Fibroblast of lung (primary cell): ENCODE measurements around the gene CDA. TPM values are rescaled to one million over a fixed set of nuclear protein-coding genes. Genes with fewer than 3 reads are reported as not detected.
A peak's percentile ranks its signal among the peaks of the same experiment; 100 is the strongest.

Experiments used
- DNase-seq, 2 donors: peaks; one replicate each; pipeline versions ENCODE4 v3.0.0 to v3.0.0-alpha.2; 2010; ENCODE audit warnings: low read depth in 2 of 2
- H2AFZ ChIP-seq: 2 replicates; pipeline ENCODE4 v1.5.1; 2012; ENCODE audit warnings: low read length, control low read depth, inconsistent platforms
- H3K27ac ChIP-seq: 2 replicates; pipeline ENCODE4 v1.5.1; 2011; ENCODE audit warnings: low read length, control low read depth; ENCODE audit not compliant: insufficient read depth
- H3K27me3 ChIP-seq: 2 replicates; pipeline ENCODE4 v1.5.1; 2011; ENCODE audit warnings: mild to moderate bottlenecking, low read length; ENCODE audit not compliant: control insufficient read depth, insufficient read depth
- H3K36me3 ChIP-seq: 2 replicates; pipeline ENCODE4 v1.5.1; 2011; ENCODE audit warnings: low read length; ENCODE audit not compliant: control insufficient read depth, insufficient read depth
- H3K4me1 ChIP-seq: 2 replicates; pipeline ENCODE4 v1.5.1; 2011; ENCODE audit warnings: low read length; ENCODE audit not compliant: control insufficient read depth, insufficient read depth; ENCODE audit errors: extremely low read depth
- H3K4me2 ChIP-seq: 2 replicates; pipeline ENCODE4 v1.5.1; 2011; ENCODE audit warnings: low read length, control low read depth; ENCODE audit not compliant: insufficient read depth; ENCODE audit errors: extremely low read depth
- H3K4me3 ChIP-seq, 4 experiments: fragments of 200-600 bp in 1 of 4; sonication (generic) in 1 of 4; replicated peaks in 1 of 4; 2 replicates each; pipeline ENCODE4 v1.5.1; 2011 to 2016; ENCODE audit warnings: low read length in 4 of 4, low read depth in 3 of 4, mild to moderate bottlenecking in 3 of 4, control low read depth in 2 of 4, inconsistent platforms in 1 of 4, mixed read lengths in 1 of 4; ENCODE audit not compliant: insufficient read depth in 1 of 4; ENCODE audit errors: control extremely low read depth in 1 of 4
- H3K79me2 ChIP-seq: 2 replicates; pipeline ENCODE4 v1.5.1; 2012; ENCODE audit warnings: mild to moderate bottlenecking, low read length, inconsistent platforms; ENCODE audit not compliant: control insufficient read depth, insufficient read depth
- H3K9ac ChIP-seq: 2 replicates; pipeline ENCODE4 v1.5.1; 2011; ENCODE audit warnings: mild to moderate bottlenecking, low read length, control low read depth; ENCODE audit not compliant: insufficient read depth
- H3K9me3 ChIP-seq: 2 replicates; pipeline ENCODE4 v1.5.1; 2012; ENCODE audit warnings: low read depth, low read length; ENCODE audit not compliant: control insufficient read depth, insufficient read depth
- H4K20me1 ChIP-seq: 2 replicates; pipeline ENCODE4 v1.5.1; 2011; ENCODE audit warnings: low read length; ENCODE audit not compliant: control insufficient read depth, insufficient read depth; ENCODE audit errors: extremely low read depth
- EZH2 ChIP-seq: IDR thresholded peaks from 2 replicates; pipeline ENCODE4 v1.5.1; 2012; ENCODE audit warnings: low read length, control low read depth, mild to moderate bottlenecking; ENCODE audit errors: missing control alignments
- polyA plus RNA-seq, 2 donors: library from polyadenylated mRNA; depleted of rRNA in 1 of 2; stranded (reverse) in 1 of 2; unstranded in 1 of 2; fragments of >200 nt; gene quantifications; 2 replicates each; pipeline ENCODE4 v1.2.1, GENCODE V29; 2011 to 2012; ENCODE audit warnings: missing spikeins in 1 of 2
- total RNA-seq: library from RNA; depleted of rRNA; stranded (reverse); fragments of >200 nt; gene quantifications from 2 replicates; pipeline ENCODE4 v1.2.1, GENCODE V29; 2014
- TF ChIP-seq, protein P1 (sequence below), 2 donors: IDR thresholded peaks in 1 of 2; conservative IDR thresholded peaks in 1 of 2; 1 replicate in 1 of 2; 2 replicates in 1 of 2; pipeline ENCODE4 v1.5.1; 2011 to 2012; ENCODE audit warnings: low read length in 2 of 2, control low read depth in 1 of 2, inconsistent platforms in 1 of 2, low read depth in 1 of 2, mild to moderate bottlenecking in 1 of 2

The CDA gene
- total and polyA plus RNA-seq, 2 donors (not counting 1 experiment from before 2014, with no cell fraction given) = 0.50 to 4.2 TPM

DNA sequence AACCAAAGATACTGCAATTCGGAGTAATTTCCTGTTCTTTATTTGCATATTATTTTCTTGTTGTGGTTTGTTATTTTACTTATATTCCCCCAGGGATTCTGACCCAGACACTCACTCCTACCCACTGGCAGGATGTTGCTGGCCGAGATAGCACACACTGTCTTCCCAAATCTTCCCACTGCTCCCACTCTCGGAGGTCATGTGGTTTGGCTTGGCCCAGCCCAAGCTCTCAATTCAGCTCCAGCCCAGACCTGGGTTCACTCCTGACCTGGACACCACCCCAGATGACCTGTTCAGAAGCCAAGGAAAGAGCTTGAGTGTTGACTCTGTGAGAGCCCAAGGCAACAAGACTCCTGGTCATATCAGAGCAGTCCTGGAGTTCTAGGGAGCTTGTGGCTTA is 37.7 kb upstream of the CDA start:
- Histone ChIP-seq H3K79me2 (no peaks in the 10 kb centered on the region), H3K9ac (no peak overlapping the region), H3K9me3 (no peaks in the 10 kb centered on the region), H3K4me1 (no peaks in the 10 kb centered on the region), H3K4me3 (no peak overlapping the region), H3K27me3 (peaks cover 37% of the 10 kb centered on the region), H2AFZ (no peak overlapping the region), H4K20me1 (no peaks in the 10 kb centered on the region), H3K36me3 (no peaks in the 10 kb centered on the region), H3K27ac (no peak overlapping the region), H3K4me2 (no peak overlapping the region)
- DNase-seq = no peak
- no peak for TF ChIP-seq EZH2
- TF ChIP-seq, protein P1, sequence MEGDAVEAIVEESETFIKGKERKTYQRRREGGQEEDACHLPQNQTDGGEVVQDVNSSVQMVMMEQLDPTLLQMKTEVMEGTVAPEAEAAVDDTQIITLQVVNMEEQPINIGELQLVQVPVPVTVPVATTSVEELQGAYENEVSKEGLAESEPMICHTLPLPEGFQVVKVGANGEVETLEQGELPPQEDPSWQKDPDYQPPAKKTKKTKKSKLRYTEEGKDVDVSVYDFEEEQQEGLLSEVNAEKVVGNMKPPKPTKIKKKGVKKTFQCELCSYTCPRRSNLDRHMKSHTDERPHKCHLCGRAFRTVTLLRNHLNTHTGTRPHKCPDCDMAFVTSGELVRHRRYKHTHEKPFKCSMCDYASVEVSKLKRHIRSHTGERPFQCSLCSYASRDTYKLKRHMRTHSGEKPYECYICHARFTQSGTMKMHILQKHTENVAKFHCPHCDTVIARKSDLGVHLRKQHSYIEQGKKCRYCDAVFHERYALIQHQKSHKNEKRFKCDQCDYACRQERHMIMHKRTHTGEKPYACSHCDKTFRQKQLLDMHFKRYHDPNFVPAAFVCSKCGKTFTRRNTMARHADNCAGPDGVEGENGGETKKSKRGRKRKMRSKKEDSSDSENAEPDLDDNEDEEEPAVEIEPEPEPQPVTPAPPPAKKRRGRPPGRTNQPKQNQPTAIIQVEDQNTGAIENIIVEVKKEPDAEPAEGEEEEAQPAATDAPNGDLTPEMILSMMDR (conservative IDR thresholded peaks at IDR 0.05 in 1 of 2, IDR thresholded peaks at IDR 0.05 in 1 of 2; ENCODE audit: low read depth in 1 of 2, low read length in 2 of 2) = no peak

DNA sequence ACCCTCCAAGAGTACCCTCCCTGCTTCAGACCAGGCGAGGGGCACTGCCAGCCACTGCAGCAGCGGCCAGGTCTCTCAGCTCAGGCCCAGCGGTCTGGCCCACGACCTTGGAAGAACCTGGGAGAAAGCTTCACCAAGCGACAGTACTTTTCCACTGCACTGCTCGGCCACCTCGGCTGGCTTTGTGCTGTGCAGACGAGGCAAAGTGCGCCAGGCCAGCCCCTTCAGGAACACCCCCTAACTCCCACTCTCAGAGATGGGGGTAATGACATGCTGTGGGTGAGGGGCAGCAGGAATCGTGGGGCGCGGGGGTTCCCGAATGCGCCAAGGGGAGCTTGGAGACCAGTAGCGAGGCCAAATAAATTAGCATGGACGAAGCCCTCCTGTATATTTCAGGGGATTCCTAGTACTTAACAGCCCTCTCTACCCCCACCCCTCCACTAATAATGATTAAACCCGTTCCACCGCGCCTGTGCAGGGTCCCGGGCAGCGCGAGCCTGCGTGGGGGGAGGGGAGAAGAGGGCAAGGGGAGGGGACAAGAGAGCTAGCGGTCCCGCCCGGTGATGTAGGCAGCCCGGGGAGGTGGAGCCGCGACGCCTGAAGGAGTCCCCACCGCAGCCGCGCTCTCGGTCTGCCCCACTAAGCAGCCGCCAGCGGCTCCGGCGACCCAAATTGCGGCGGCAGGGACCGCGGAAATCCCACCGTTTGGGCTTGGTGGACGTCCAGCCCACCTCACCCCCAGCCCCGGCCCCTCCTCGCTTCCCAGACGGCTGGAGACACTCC is 36.8 kb upstream of the CDA start, which contains the start of gene FAM43B:
Gene FAM43B (plus strand): TSS at position 629 of the 783 bp plus-strand sequence. CDS start 401 bp downstream, outside the sequence.
- DNase-seq = peak; percentile 23 to 58
- no peaks in the 10 kb centered on the region for H3K9me3 ChIP-seq
- no peak within 1 kb of the TSS for H3K27ac ChIP-seq
- no peaks in the 10 kb centered on the region for H4K20me1 ChIP-seq
- TF ChIP-seq, protein P1 (conservative IDR thresholded peaks at IDR 0.05 in 1 of 2, IDR thresholded peaks at IDR 0.05 in 1 of 2; ENCODE audit: low read depth in 1 of 2, low read length in 2 of 2) = no peak
- no peak for TF ChIP-seq EZH2
- H3K4me2 ChIP-seq = peak within 1 kb of the TSS; percentile 35
- no peaks in the 10 kb centered on the region for H3K79me2 ChIP-seq
- no peaks in the 10 kb centered on the region for H3K4me1 ChIP-seq
- H3K9ac ChIP-seq = no peak within 1 kb of the TSS
- no peaks in the 10 kb centered on the region for H3K36me3 ChIP-seq
- H3K27me3 ChIP-seq = peaks cover 37% of the 10 kb centered on the region
- no peak within 1 kb of the TSS for H2AFZ ChIP-seq
- peak within 1 kb of the TSS in 1 of 4 experiments; percentile 24 for H3K4me3 ChIP-seq

DNA sequence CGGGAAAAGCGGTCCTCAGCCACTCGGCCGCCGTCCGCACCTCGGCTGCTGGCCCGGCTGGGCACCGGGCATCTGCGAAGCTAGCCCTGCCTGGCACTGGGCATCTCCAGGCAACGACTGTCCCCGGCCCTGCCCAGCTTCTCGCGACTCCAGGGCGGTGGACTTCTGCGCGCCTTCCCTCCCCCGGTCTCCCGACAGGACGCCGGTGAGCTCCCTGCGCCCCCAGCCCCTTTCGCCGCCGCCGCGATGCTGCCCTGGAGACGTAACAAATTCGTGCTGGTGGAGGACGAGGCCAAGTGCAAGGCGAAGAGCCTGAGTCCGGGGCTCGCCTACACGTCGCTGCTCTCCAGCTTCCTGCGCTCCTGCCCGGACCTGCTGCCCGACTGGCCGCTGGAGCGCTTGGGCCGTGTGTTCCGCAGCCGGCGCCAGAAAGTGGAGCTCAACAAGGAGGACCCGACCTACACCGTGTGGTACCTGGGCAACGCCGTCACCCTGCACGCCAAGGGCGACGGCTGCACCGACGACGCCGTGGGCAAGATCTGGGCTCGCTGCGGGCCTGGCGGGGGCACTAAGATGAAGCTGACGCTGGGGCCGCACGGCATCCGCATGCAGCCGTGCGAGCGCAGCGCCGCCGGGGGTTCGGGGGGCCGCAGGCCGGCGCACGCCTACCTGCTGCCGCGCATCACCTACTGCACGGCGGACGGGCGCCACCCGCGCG is 36.0 kb upstream of the CDA start:
- Histone ChIP-seq H3K36me3 (no peaks in the 10 kb centered on the region), H3K27me3 (peaks cover 42% of the 10 kb centered on the region), H2AFZ (no peak overlapping the region), H4K20me1 (no peaks in the 10 kb centered on the region), H3K9ac (no peak overlapping the region), H3K79me2 (no peaks in the 10 kb centered on the region), H3K9me3 (no peaks in the 10 kb centered on the region), H3K4me1 (no peaks in the 10 kb centered on the region), H3K4me2 (peak overlapping the region; percentile 35), H3K4me3 (no peak overlapping the region), H3K27ac (no peak overlapping the region)
- peak; percentile 16 to 49 for DNase-seq
- TF ChIP-seq, protein P1 (conservative IDR thresholded peaks at IDR 0.05 in 1 of 2, IDR thresholded peaks at IDR 0.05 in 1 of 2; ENCODE audit: low read depth in 1 of 2, low read length in 2 of 2) = no peak
- TF ChIP-seq EZH2 = peak; percentile 95
